Brain microvascular endothelial cell (primary cell): ENCODE measurements around the gene BMP7.

Experiments used
- DNase-seq: peaks from one replicate; pipeline ENCODE4 v3.0.0-alpha.2; 2020
- H3K27ac ChIP-seq: fragments of 250-450 bp; sonication (Bioruptor Pico); 2 replicates; pipeline ENCODE4 v1.5.1; 2020; ENCODE audit warnings: mild to moderate bottlenecking, moderate library complexity
- H3K27me3 ChIP-seq: fragments of 250-450 bp; sonication (Bioruptor Pico); replicated peaks from 2 replicates; pipeline ENCODE4 v1.5.1; 2020; ENCODE audit warnings: mild to moderate bottlenecking
- H3K36me3 ChIP-seq: fragments of 250-450 bp; sonication (Bioruptor Pico); replicated peaks from 2 replicates; pipeline ENCODE4 v1.5.1; 2020; ENCODE audit warnings: mild to moderate bottlenecking
- H3K4me3 ChIP-seq: 2 replicates; pipeline ENCODE4 v1.5.1; 2011; ENCODE audit warnings: low read depth, mild to moderate bottlenecking, control low read depth, low read length, moderate library complexity
- CTCF ChIP-seq: IDR thresholded peaks from 2 replicates; pipeline ENCODE4 v1.5.1; 2011; ENCODE audit warnings: low read depth, mild to moderate bottlenecking, moderate library complexity, low read length, control low read depth, inconsistent platforms; ENCODE audit errors: missing control alignments
- in situ Hi-C: cut with HindIII; loops from 2 replicates; pipeline ENCODE4 v1.10.0; 2017; ENCODE audit warnings: low sequenced_read_pairs, low pct_ligation_motif_present

BMP7 gene

GRCh38 chr20:57163041-57163440 lies 103.4 kb downstream of the BMP7 start:
- in situ Hi-C loops, result no loop called here
- DNase-seq, result no peak
- H3K27ac ChIP-seq, result no peak overlapping the region
- H3K27me3 ChIP-seq, result no peaks in the 10 kb centered on the region
- no peaks in the 10 kb centered on the region for H3K36me3 ChIP-seq
- no peak overlapping the region for H3K4me3 ChIP-seq
- no peak for TF ChIP-seq CTCF

GRCh38 chr20:57162362-57162652 lies 104.1 kb downstream of the BMP7 start:
- in situ Hi-C loops, result no loop called here
- Histone ChIP-seq H3K36me3 (no peaks in the 10 kb centered on the region), H3K27me3 (no peaks in the 10 kb centered on the region), H3K4me3 (no peak overlapping the region), H3K27ac (no peak overlapping the region)
- DNase-seq, result no peak
- no peak for TF ChIP-seq CTCF

GRCh38 chr20:57161478-57162361 lies 104.7 kb downstream of the BMP7 start:
- H3K27ac ChIP-seq, result no peak overlapping the region
- H3K36me3 ChIP-seq, result no peaks in the 10 kb centered on the region
- in situ Hi-C loops, result no loop called here
- no peaks in the 10 kb centered on the region for H3K27me3 ChIP-seq
- TF ChIP-seq CTCF, result no peak
- no peak overlapping the region for H3K4me3 ChIP-seq
- no peak for DNase-seq

GRCh38 chr20:57160985-57161384 lies 105.5 kb downstream of the BMP7 start:
- in situ Hi-C loops, result no loop called here
- TF ChIP-seq CTCF, result no peak
- H3K4me3 ChIP-seq, result no peak overlapping the region
- H3K27ac ChIP-seq, result no peak overlapping the region
- DNase-seq, result no peak
- no peaks in the 10 kb centered on the region for H3K36me3 ChIP-seq
- no peaks in the 10 kb centered on the region for H3K27me3 ChIP-seq

- no peak overlapping the region for H3K4me3 ChIP-seq
- no peaks in the 10 kb centered on the region for H3K36me3 ChIP-seq
- H3K27ac ChIP-seq, result no peak overlapping the region
- TF ChIP-seq CTCF, result no peak
- DNase-seq, result no peak
- in situ Hi-C loops, result no loop called here
- no peaks in the 10 kb centered on the region for H3K27me3 ChIP-seq
Measured at GRCh38 chr20:57159945-57160610, 106.4 kb downstream of the BMP7 start.
